ENCODE measurements around the gene COQ5. TPM values are rescaled to one million over a fixed set of nuclear protein-coding genes. Genes with fewer than 3 reads are reported as not detected.

The COQ5 gene
- total RNA-seq, 1 experiment from 2014 or later: 41.2 TPM

DNA sequence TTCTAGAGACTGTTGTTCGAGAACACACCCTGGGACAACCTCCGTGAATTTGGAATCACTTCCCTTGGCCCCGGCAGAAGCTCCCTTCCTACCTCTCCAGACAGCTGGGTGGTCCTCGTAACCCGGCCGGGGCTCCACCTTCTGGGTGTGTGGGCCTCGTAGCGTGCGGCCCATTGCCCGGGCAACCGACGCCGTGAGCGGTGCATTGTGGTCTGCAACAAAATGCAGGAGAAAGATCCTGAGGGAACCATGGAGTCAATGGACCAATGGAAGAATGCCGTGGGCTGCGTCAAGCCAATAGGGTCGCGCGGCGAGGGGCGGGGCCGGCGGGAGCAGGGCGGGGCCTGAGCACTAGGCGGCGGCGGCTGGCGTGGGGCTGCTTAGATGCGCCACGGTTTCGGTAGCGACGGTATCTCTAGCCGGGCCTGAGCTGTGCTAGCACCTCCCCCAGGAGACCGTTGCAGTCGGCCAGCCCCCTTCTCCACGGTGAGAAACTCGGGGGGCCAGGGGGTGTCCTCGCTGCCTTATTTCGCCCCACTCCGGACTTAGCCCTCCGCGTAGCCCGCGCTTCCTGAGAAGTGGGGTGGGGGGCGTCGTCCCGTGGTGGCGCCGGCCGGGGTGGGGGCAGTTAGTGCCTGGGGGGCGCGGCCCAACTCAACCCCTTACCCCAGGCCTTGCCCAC, 33.1 kb downstream of the COQ5 start, which contains the start of gene DYNLL1:
TSS of gene DYNLL1 (plus strand) at position 383 of the 682 bp plus-strand sequence. CDS start 309 bp downstream, outside the sequence.
- peaks cover 45% of the 10 kb centered on the region for H3K79me2 ChIP-seq (ENCODE audit: low read length)
- CTCF ChIA-PET: no interaction called here
- peak; percentile 92 for ATAC-seq

DNA sequence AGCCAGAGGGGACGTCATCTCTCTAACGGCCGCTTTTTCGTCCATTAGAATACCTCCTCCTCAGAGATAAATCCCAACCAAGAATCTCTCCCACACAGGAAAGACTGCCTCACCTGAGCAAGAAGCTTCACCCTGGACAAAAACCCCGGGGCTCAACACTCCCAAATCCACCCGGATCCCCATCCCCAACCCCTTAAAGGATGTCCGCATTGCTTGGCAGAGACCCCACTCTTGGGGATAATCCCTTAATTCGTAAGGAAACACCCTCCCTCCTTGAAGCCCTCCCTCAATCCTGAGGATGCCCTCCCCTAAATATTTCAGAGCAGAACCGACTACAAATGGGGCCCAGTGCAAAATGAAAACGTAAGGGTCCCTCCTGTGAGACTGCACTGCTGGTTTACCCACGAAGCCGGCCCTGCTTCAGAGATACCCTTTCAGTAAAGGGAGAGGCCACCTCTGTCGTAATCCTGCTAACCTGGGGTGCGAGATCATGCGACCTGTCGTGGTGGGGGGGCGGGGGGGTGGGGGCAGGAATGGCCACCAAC, 33.7 kb downstream of the COQ5 start:
- H3K9me2 ChIP-seq (replicated peaks; ENCODE audit: low read length): no peaks in the 10 kb centered on the region
- peaks cover 13% of the 10 kb centered on the region for H3K36me3 ChIP-seq (ENCODE audit: low read depth, low read length)
- intact Hi-C loops (cut with micrococcal nuclease): loop anchor here (1.0 kb wide), 1 partner anchor 34 kb away; the partner anchor contains the start of gene COQ5
- peak overlapping the region; percentile 96 for H3K4me2 ChIP-seq (ENCODE audit: low read length)
- H3K79me2 ChIP-seq (ENCODE audit: low read length): peaks cover 45% of the 10 kb centered on the region
- H3K4me1 ChIP-seq (ENCODE audit: insufficient read depth, low read length): peaks cover 24% of the 10 kb centered on the region
- H3K27me3 ChIP-seq (ENCODE audit: low read length): no peaks in the 10 kb centered on the region
- ATAC-seq: peak; percentile 2
- H3K9ac ChIP-seq (ENCODE audit: low read length): peak overlapping the region; percentile 95
- no peak for DNase-seq
- no peak for TF ChIP-seq EZH2phosphoT487 (IDR thresholded peaks at IDR 0.05; ENCODE audit: borderline replicate concordance, low read length)
- no peak for TF ChIP-seq CTCF (conservative IDR thresholded peaks at IDR 0.05; ENCODE audit: low read depth, low read length)
- no peak for TF ChIP-seq EZH2 (IDR thresholded peaks at IDR 0.05; ENCODE audit: low read length, unreplicated experiment)
- H4K20me1 ChIP-seq (ENCODE audit: low read length): peaks cover 18% of the 10 kb centered on the region
- H3K27ac ChIP-seq (ENCODE audit: low read length): no peak overlapping the region
- CTCF ChIA-PET: no interaction called here
- H3K9me3 ChIP-seq (ENCODE audit: low read length): no peaks in the 10 kb centered on the region
- BruUV-seq (replicated peaks): no TSS peak
- no peaks in the 10 kb centered on the region for H3F3A ChIP-seq (ENCODE audit: low read length, unreplicated experiment)
- peak overlapping the region; percentile 95 for H3K4me3 ChIP-seq (ENCODE audit: low read length)
- POLR2A ChIA-PET (ENCODE audit: unreplicated experiment): interaction anchor here (1.0 kb wide), 1 partner anchor 21 kb away, joined by 5 read pairs; no protein-coding TSS in a partner anchor
- H2AFZ ChIP-seq (ENCODE audit: low read length): peak overlapping the region; percentile 82

More for the DNA sequence above, 33.1 kb downstream of the COQ5 start, which contains the start of gene DYNLL1:
- POLR2A ChIA-PET (ENCODE audit: unreplicated experiment): interaction anchor here (0.6 to 1.3 kb wide), 5 partner anchors 22 to 234 kb away, joined by 3 to 5 read pairs (median 3); partner anchors contain the start of gene POP5
- peak within 1 kb of the TSS; percentile 54 for H3K27ac ChIP-seq (ENCODE audit: low read length)
- no TSS peak for BruUV-seq (replicated peaks)
- no peaks in the 10 kb centered on the region for H3K9me3 ChIP-seq (ENCODE audit: low read length)
- H3F3A ChIP-seq (ENCODE audit: low read length, unreplicated experiment): no peaks in the 10 kb centered on the region
- H3K9me2 ChIP-seq (replicated peaks; ENCODE audit: low read length): no peaks in the 10 kb centered on the region
- peak within 1 kb of the TSS; percentile 82 for H2AFZ ChIP-seq (ENCODE audit: low read length)
- H3K36me3 ChIP-seq (ENCODE audit: low read depth, low read length): peaks cover 13% of the 10 kb centered on the region
- H3K27me3 ChIP-seq (ENCODE audit: low read length): no peaks in the 10 kb centered on the region
- H4K20me1 ChIP-seq (ENCODE audit: low read length): peaks cover 18% of the 10 kb centered on the region
- TF ChIP-seq CTCF (conservative IDR thresholded peaks at IDR 0.05; ENCODE audit: low read depth, low read length) (no peak), EZH2 (IDR thresholded peaks at IDR 0.05; ENCODE audit: low read length, unreplicated experiment) (no peak), EZH2phosphoT487 (IDR thresholded peaks at IDR 0.05; ENCODE audit: borderline replicate concordance, low read length) (no peak)
- intact Hi-C loops (cut with micrococcal nuclease): loop anchor here (1.0 to 2.0 kb wide), 3 partner anchors 22 to 39 kb away; partner anchors contain the start of genes COQ5 and RNF10
- peak within 1 kb of the TSS; percentile 95 for H3K9ac ChIP-seq (ENCODE audit: low read length)
- peak; percentile 99 for DNase-seq
- peak within 1 kb of the TSS; percentile 96 for H3K4me2 ChIP-seq (ENCODE audit: low read length)
- H3K4me1 ChIP-seq (ENCODE audit: insufficient read depth, low read length): peaks cover 24% of the 10 kb centered on the region
- H3K4me3 ChIP-seq (ENCODE audit: low read length): peak within 1 kb of the TSS; percentile 95

All from PC-3 (cell line).